Testis (tissue), 2 donors: ENCODE measurements around the gene CCDC60.

Source experiments
- CTCF ChIP-seq, 3 experiments: fragments of 450-650 bp in 2 of 3; fragments of 200-600 bp in 1 of 3; sonication (generic) in 1 of 3; IDR thresholded peaks; one replicate each; pipeline ENCODE4 v1.5.1; 2016 to 2019; ENCODE audit warnings: antibody characterized with exemption in 3 of 3, mild to moderate bottlenecking in 2 of 3, moderate library complexity in 1 of 3
- POLR2A ChIP-seq: fragments of 450-650 bp; IDR thresholded peaks from one replicate; pipeline ENCODE4 v1.6.1; 2017; ENCODE audit warnings: antibody characterized with exemption, mild to moderate bottlenecking, moderate library complexity

DNA sequence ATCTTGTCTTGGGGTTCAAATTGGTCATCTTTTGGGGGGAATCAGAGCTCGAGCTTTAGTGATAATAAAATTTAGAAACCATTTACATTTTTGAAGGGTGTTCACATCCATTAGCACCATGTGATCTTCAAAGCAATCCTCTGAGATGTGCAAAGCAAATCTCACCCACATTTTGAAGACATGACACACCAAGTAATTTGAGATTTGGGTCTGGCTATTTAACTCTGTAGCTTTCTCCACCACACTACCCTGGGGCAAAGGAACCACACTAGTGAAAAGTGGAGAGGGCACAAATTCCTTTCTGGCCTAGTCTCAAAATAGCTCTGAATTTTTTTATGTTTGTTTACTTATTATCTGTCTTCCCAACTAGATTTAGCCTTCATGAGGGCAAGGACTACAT is 212.5 kb downstream of the CCDC60 start:
- TF ChIP-seq CTCF (IDR thresholded peaks at IDR 0.05) (no peak), POLR2A (no peak)
